OCI-LY7 (cell line): Measurements from ENCODE around the gene ZMAT5. TPM values are rescaled to one million over a fixed set of nuclear protein-coding genes. Genes with fewer than 3 reads are reported as not detected.

Experiments used
- BruUV-seq: library from RNA; stranded (reverse); fragments of 400-500 nt; replicated peaks from 2 replicates; lab custom pipeline; 2021; lab: Mats Ljungman, UMichigan
- CTCF ChIA-PET: fragments of 300-600 bp; sonication (Branson Sonifier 250); formaldehyde crosslinking; loops from one replicate; lab custom pipeline; 2022; ENCODE audit warnings: antibody characterized with exemption; ENCODE audit not compliant: unreplicated experiment; lab: Charles Lee
- POLR2A ChIA-PET: fragments of 300-600 bp; sonication (Branson Sonifier 250); formaldehyde crosslinking; loops from one replicate; lab custom pipeline; 2022; ENCODE audit warnings: antibody characterized with exemption; lab: Charles Lee
- DNase-seq: peaks from one replicate; pipeline ENCODE4 v3.0.0-alpha.2; 2015; ENCODE audit warnings: low spot score
- H2AFZ ChIP-seq: fragments of 200-600 bp; sonication (generic), shearing (Covaris generic); 2 replicates; pipeline ENCODE4 v1.6.1; 2014; ENCODE audit warnings: mild to moderate bottlenecking, antibody characterized with exemption, low read length, moderate library complexity
- H3K27ac ChIP-seq: fragments of 200-600 bp; sonication (generic); 2 replicates; pipeline ENCODE4 v1.5.1; 2014; ENCODE audit warnings: mixed run types, low read depth, mild to moderate bottlenecking, moderate library complexity, low read length, inconsistent platforms; ENCODE audit not compliant: poor library complexity, severe bottlenecking
- H3K36me3 ChIP-seq: fragments of 200-600 bp; sonication (generic); 2 replicates; pipeline ENCODE4 v1.6.1; 2014; ENCODE audit warnings: mild to moderate bottlenecking, antibody characterized with exemption, low read length, moderate library complexity, mixed read lengths; ENCODE audit not compliant: insufficient read depth
- H3K4me1 ChIP-seq: fragments of 200-600 bp; sonication (generic); 2 replicates; pipeline ENCODE4 v1.5.1; 2014; ENCODE audit warnings: mild to moderate bottlenecking, low read length; ENCODE audit not compliant: insufficient read depth, poor library complexity, severe bottlenecking
- H3K4me2 ChIP-seq: fragments of 200-600 bp; sonication (generic); 2 replicates; pipeline ENCODE4 v1.6.1; 2014; ENCODE audit warnings: mild to moderate bottlenecking, low read length
- H3K4me3 ChIP-seq: fragments of 200-600 bp; sonication (generic); 2 replicates; pipeline ENCODE4 v1.5.1; 2014; ENCODE audit warnings: mild to moderate bottlenecking, low read depth, low read length; ENCODE audit not compliant: poor library complexity, severe bottlenecking
- H3K79me2 ChIP-seq: fragments of 200-600 bp; sonication (generic); 2 replicates; pipeline ENCODE4 v1.6.1; 2016; ENCODE audit warnings: low read depth, mild to moderate bottlenecking, low read length, moderate library complexity, mixed read lengths; ENCODE audit not compliant: insufficient read depth
- H3K9me2 ChIP-seq: fragments of 200-600 bp; sonication (generic); 2 replicates; pipeline ENCODE4 v1.6.1; 2016; ENCODE audit warnings: mild to moderate bottlenecking, low read length, mixed read lengths; ENCODE audit not compliant: insufficient read depth
- H3K9me3 ChIP-seq: fragments of 200-600 bp; sonication (generic); 2 replicates; pipeline ENCODE4 v1.6.1; 2014; ENCODE audit warnings: mild to moderate bottlenecking, mixed run types, low read length, mixed read lengths
- H4K20me1 ChIP-seq: fragments of 200-600 bp; sonication (generic); 2 replicates; pipeline ENCODE4 v1.6.1; 2014; ENCODE audit warnings: mild to moderate bottlenecking, antibody characterized with exemption, low read length, moderate library complexity, mixed read lengths; ENCODE audit not compliant: insufficient read depth
- CTCF ChIP-seq: fragments of 200-600 bp; sonication (generic); conservative IDR thresholded peaks from 2 replicates; pipeline ENCODE4 v1.5.1; 2014; ENCODE audit warnings: mild to moderate bottlenecking, antibody characterized with exemption, low read length, moderate library complexity, mixed read lengths
- EZH2phosphoT487 ChIP-seq: fragments of 200-600 bp; sonication (generic); IDR thresholded peaks from 2 replicates; pipeline ENCODE4 v1.6.1; 2018; ENCODE audit warnings: low read depth, borderline replicate concordance, mild to moderate bottlenecking, mixed run types, antibody characterized with exemption, low read length, moderate library complexity, mixed read lengths
- intact Hi-C: fragments of 100-400 bp; cut with micrococcal nuclease; formaldehyde crosslinking; loops from one replicate; pipeline ENCODE4 v1.10.0; 2022; ENCODE audit not compliant: unreplicated experiment
- small RNA-seq: library from RNA; depleted of rRNA; stranded (forward); fragments of <200 nt; gene quantifications from one replicate; pipeline ENCODE3, GENCODE V24; 2014
- total RNA-seq, 2 experiments: library from RNA; depleted of rRNA in 1 of 2; stranded (reverse); fragments of >200 nt in 1 of 2; shearing (Covaris generic) in 1 of 2; gene quantifications; 2 replicates each; pipeline ENCODE4 v1.2.3, GENCODE V29; 2014 to 2022

ZMAT5 gene
- total RNA-seq, 2 experiments from 2014 or later: 19.1 to 21.2 TPM

GRCh38 chr22:29683536-29683935 is 83.3 kb downstream of the ZMAT5 start:
- CTCF ChIA-PET: no interaction called here
- intact Hi-C loops: no loop called here

More at GRCh38 chr22:29683536-29683935, 83.3 kb downstream of the ZMAT5 start:
- Histone ChIP-seq H3K9me2 (no peaks in the 10 kb centered on the region), H3K79me2 (no peaks in the 10 kb centered on the region), H3K4me2 (no peak overlapping the region), H2AFZ (no peak overlapping the region), H3K27ac (no peak overlapping the region), H3K4me3 (no peak overlapping the region), H3K4me1 (no peaks in the 10 kb centered on the region), H3K36me3 (peaks cover 42% of the 10 kb centered on the region; the same call in 1 of the 2 replicates), H3K9me3 (no peaks in the 10 kb centered on the region), H4K20me1 (no peaks in the 10 kb centered on the region)
- no TSS peak for BruUV-seq
- POLR2A ChIA-PET: no interaction called here
- no peak for TF ChIP-seq EZH2phosphoT487
- TF ChIP-seq CTCF: no peak
- DNase-seq: no peak

Small RNA genes within 50 kb of the gene (small RNA-seq; reads per million reads assigned to genes)
- gene AC004882.2: not detected
- not detected for gene RF00019

Other genes with a start within 250 kb of the ZMAT5 start
- 35.9 and 38.5 TPM in 2 replicates for gene THOC5, start 213.2 kb downstream of the ZMAT5 start, total RNA-seq (2014; rRNA removed; shearing (Covaris generic))
- gene THOC5, start 213.2 kb downstream of the ZMAT5 start, total RNA-seq (2022): 52.7 and 56.7 TPM in 2 replicates
- gene NIPSNAP1, start 185.9 kb downstream of the ZMAT5 start, total RNA-seq (2014; rRNA removed; shearing (Covaris generic)): 49.4 and 51.8 TPM in 2 replicates
- gene NIPSNAP1, start 185.9 kb downstream of the ZMAT5 start, total RNA-seq (2022): 61.1 and 61.9 TPM in 2 replicates
- gene NF2, start 163.4 kb downstream of the ZMAT5 start, total RNA-seq (2014; rRNA removed; shearing (Covaris generic)): 20.8 and 22.2 TPM in 2 replicates
- 31.6 and 34.8 TPM in 2 replicates for gene NF2, start 163.4 kb downstream of the ZMAT5 start, total RNA-seq (2022)
- 0.06 and 0.23 TPM in 2 replicates for gene CABP7, start 47.0 kb downstream of the ZMAT5 start, total RNA-seq (2014; rRNA removed; shearing (Covaris generic))
- gene CABP7, start 47.0 kb downstream of the ZMAT5 start, total RNA-seq (2022): 0.18 TPM in 1 of 2 replicates, not detected in the other
- gene UQCR10, start 362 bp upstream of the ZMAT5 start, total RNA-seq (2014; rRNA removed; shearing (Covaris generic)): 85.9 and 108 TPM in 2 replicates
- 104 and 111 TPM in 2 replicates for gene UQCR10, start 362 bp upstream of the ZMAT5 start, total RNA-seq (2022)
- 40.2 and 44.1 TPM in 2 replicates for gene ASCC2, start 71.3 kb upstream of the ZMAT5 start, total RNA-seq (2014; rRNA removed; shearing (Covaris generic))
- 68.8 and 75.0 TPM in 2 replicates for gene ASCC2, start 71.3 kb upstream of the ZMAT5 start, total RNA-seq (2022)
- 10.9 and 22.2 TPM in 2 replicates for gene MTMR3, start 116.2 kb upstream of the ZMAT5 start, total RNA-seq (2014; rRNA removed; shearing (Covaris generic))
- gene MTMR3, start 116.2 kb upstream of the ZMAT5 start, total RNA-seq (2022): 17.6 and 24.4 TPM in 2 replicates